K562 (cell line): ENCODE results near the gene NAP1L1. TPM values are rescaled to one million over a fixed set of nuclear protein-coding genes. Genes with fewer than 3 reads are reported as not detected.

ENCODE experiments used
- ATAC-seq: fragments of 200-7000 bp; cut with Tn5 transposase; 3 replicates; pipeline ENCODE4 v1.9.1; 2020; ENCODE audit warnings: moderate library complexity
- BruUV-seq: library from RNA; stranded (reverse); fragments of 400-500 nt; replicated peaks from 2 replicates; lab custom pipeline; 2021; lab: Mats Ljungman, UMichigan
- CTCF ChIA-PET: fragments of 300-600 bp; formaldehyde crosslinking; extraction: SDS; loops from one replicate; lab custom pipeline; 2021; ENCODE audit warnings: low intra/inter-chr PET ratio; lab: Yijun Ruan, JAX
- POLR2A ChIA-PET: fragments of 300-600, 350-650 bp; sonication (Branson Sonifier 250); formaldehyde crosslinking; extraction: SDS; loops from one replicate; lab custom pipeline; 2021; ENCODE audit warnings: antibody characterized with exemption, inconsistent platforms; lab: Yijun Ruan, JAX
- DNase-seq, 4 experiments: peaks; one replicate each; pipeline versions ENCODE4 v3.0.0 to v3.0.0-alpha.2; 2011 to 2018; ENCODE audit warnings: low spot score in 3 of 4, mixed read lengths in 3 of 4; ENCODE audit errors: extremely low read depth in 1 of 4
- FAIRE-seq: peaks from 2 replicates; lab custom pipeline; 2011; peaks lifted over from hg19 to GRCh38; lab: Jason Lieb, UNC
- H2AFZ ChIP-seq: 2 replicates; pipeline ENCODE4 v1.6.0; 2011; ENCODE audit warnings: low read depth, low read length, control low read depth, inconsistent platforms
- H3K27ac ChIP-seq: fragments of 200-600 bp; 3 replicates; pipeline ENCODE4 v1.8.0; 2011; ENCODE audit warnings: low read depth, mild to moderate bottlenecking, control low read depth, inconsistent platforms, low read length, moderate library complexity, mixed read lengths; ENCODE audit errors: extremely low read depth
- H3K27me3 ChIP-seq, 2 experiments: fragments of 300-600 bp in 1 of 2; 2 replicates in 1 of 2; 3 replicates in 1 of 2; pipeline versions ENCODE4 v1.6.0 to v1.8.0; 2011; ENCODE audit warnings: inconsistent platforms in 2 of 2, low read length in 2 of 2, mild to moderate bottlenecking in 1 of 2, mixed read lengths in 1 of 2, moderate library complexity in 1 of 2; ENCODE audit not compliant: control insufficient read depth in 2 of 2, insufficient read depth in 2 of 2
- H3K36me3 ChIP-seq: fragments of 300-600 bp; 3 replicates; pipeline ENCODE4 v1.8.0; 2011; ENCODE audit warnings: mild to moderate bottlenecking, low read length, inconsistent platforms; ENCODE audit not compliant: control insufficient read depth, insufficient read depth
- H3K4me1 ChIP-seq, 2 experiments: fragments of 200-600 bp in 1 of 2; replicated peaks in 1 of 2; 2 replicates in 1 of 2; 3 replicates in 1 of 2; pipeline versions ENCODE4 v1.5.1 to v1.8.0; 2011; ENCODE audit warnings: inconsistent platforms in 2 of 2, low read length in 2 of 2, mild to moderate bottlenecking in 1 of 2, mixed read lengths in 1 of 2, moderate library complexity in 1 of 2; ENCODE audit not compliant: control insufficient read depth in 2 of 2, insufficient read depth in 2 of 2
- H3K4me2 ChIP-seq: 2 replicates; pipeline ENCODE4 v1.6.1; 2011; ENCODE audit warnings: low read length, control low read depth, inconsistent platforms, mixed read lengths; ENCODE audit not compliant: insufficient read depth
- H3K4me3 ChIP-seq: fragments of 200-600 bp; sonication (generic), shearing (Covaris generic); 2 replicates; pipeline ENCODE4 v1.5.1; 2016; ENCODE audit warnings: control low read depth, inconsistent platforms
- H3K79me2 ChIP-seq: fragments of 200-600 bp; 3 replicates; pipeline ENCODE4 v1.8.0; 2011; ENCODE audit warnings: low read length, inconsistent platforms; ENCODE audit not compliant: control insufficient read depth, insufficient read depth
- H3K9ac ChIP-seq, 2 experiments: 2 replicates each; pipeline versions ENCODE4 v1.6.0 to v1.6.1; 2011; ENCODE audit warnings: low read depth in 2 of 2, low read length in 2 of 2, control low read depth in 1 of 2, inconsistent platforms in 1 of 2, mild to moderate bottlenecking in 1 of 2, mixed read lengths in 1 of 2; ENCODE audit not compliant: insufficient read depth in 1 of 2
- H3K9me1 ChIP-seq: one replicate; pipeline ENCODE4 v1.6.0; 2011; ENCODE audit warnings: inconsistent platforms, mild to moderate bottlenecking, low read length, moderate library complexity; ENCODE audit not compliant: control insufficient read depth, insufficient read depth
- H3K9me3 ChIP-seq: replicated peaks from 2 replicates; pipeline ENCODE4 v1.5.1; 2011; ENCODE audit warnings: low read depth, low read length, inconsistent platforms; ENCODE audit not compliant: control insufficient read depth, insufficient read depth
- H4K20me1 ChIP-seq: replicated peaks from 2 replicates; pipeline ENCODE4 v1.6.1; 2011; ENCODE audit warnings: low read length, inconsistent platforms, mixed read lengths; ENCODE audit not compliant: control insufficient read depth, insufficient read depth
- ATF6 ChIP-seq: sonication (generic); formaldehyde crosslinking; IDR thresholded peaks from 2 replicates; pipeline ENCODE4 v1.4.0; 2020; ENCODE audit warnings: mild to moderate bottlenecking, missing genetic modification reagents
- CBFB ChIP-seq: sonication (generic); formaldehyde crosslinking; IDR thresholded peaks from 2 replicates; pipeline ENCODE4 v1.4.0; 2020; ENCODE audit warnings: mild to moderate bottlenecking, missing genetic modification reagents
- CBX8 ChIP-seq: fragments of 200-600 bp; sonication (generic); IDR thresholded peaks from 2 replicates; pipeline ENCODE4 v1.6.1; 2012; ENCODE audit warnings: borderline replicate concordance, mixed run types, low read depth, mild to moderate bottlenecking, moderate library complexity, mixed read lengths, low read length, control low read depth, inconsistent platforms; ENCODE audit not compliant: poor library complexity, severe bottlenecking; ENCODE audit errors: extremely low read depth
- COPS2 ChIP-seq: fragments of 450-650 bp; conservative IDR thresholded peaks from 2 replicates; pipeline ENCODE4 v1.6.1; 2016; ENCODE audit warnings: mild to moderate bottlenecking, moderate library complexity
- ELF1 ChIP-seq: fragments of 200-800 bp; sonication (Bioruptor generic); IDR thresholded peaks from 2 replicates; pipeline ENCODE4 v1.6.1; 2016; ENCODE audit warnings: missing genetic modification characterization, missing compliant biosample characterization
- FOXA1 ChIP-seq: fragments of 450-650 bp; IDR thresholded peaks from 2 replicates; pipeline ENCODE4 v1.6.1; 2016; ENCODE audit warnings: mild to moderate bottlenecking, borderline replicate concordance
- GTF2B ChIP-seq: IDR thresholded peaks from 2 replicates; pipeline ENCODE4 v1.6.1; 2011; ENCODE audit not compliant: insufficient read length; ENCODE audit errors: extremely low read depth
- HMG20B ChIP-seq: fragments of 250-450 bp; sonication (Bioruptor Pico); IDR thresholded peaks from 2 replicates; pipeline ENCODE4 v1.5.0; 2021; ENCODE audit warnings: mild to moderate bottlenecking
- HOXB6 ChIP-seq: fragments of 250-450 bp; sonication (Bioruptor Pico); IDR thresholded peaks from 2 replicates; pipeline ENCODE4 v1.5.1; 2022; ENCODE audit warnings: mild to moderate bottlenecking, borderline replicate concordance
- KAT2B ChIP-seq: IDR thresholded peaks from one replicate; pipeline ENCODE4 v1.6.1; 2012; ENCODE audit warnings: low read depth, mild to moderate bottlenecking, control low read depth, inconsistent platforms, low read length, moderate library complexity
- MTA2 ChIP-seq: fragments of 450-650 bp; IDR thresholded peaks from 2 replicates; pipeline ENCODE4 v1.6.1; 2016; ENCODE audit warnings: low read depth
- NR2C2 ChIP-seq, 2 experiments: fragments of 200-800 bp in 1 of 2; sonication (Bioruptor generic) in 1 of 2; sonication (generic) in 1 of 2; formaldehyde crosslinking in 1 of 2; IDR thresholded peaks; 2 replicates each; pipeline versions ENCODE4 v1.6.1 to v1.8.0; 2016 to 2022; ENCODE audit warnings: mild to moderate bottlenecking in 1 of 2, missing compliant biosample characterization in 1 of 2, missing genetic modification characterization in 1 of 2, missing genetic modification reagents in 1 of 2
- PTRF ChIP-seq: fragments of 450-650 bp; IDR thresholded peaks from 2 replicates; pipeline ENCODE4 v1.6.1; 2016; ENCODE audit warnings: mild to moderate bottlenecking, missing genetic modification characterization, missing compliant biosample characterization
- RUNX1 ChIP-seq: sonication (generic); IDR thresholded peaks from 2 replicates; pipeline ENCODE4 v1.6.1; 2016; ENCODE audit warnings: antibody characterized with exemption, low read depth
- SIN3B ChIP-seq: fragments of 450-650 bp; IDR thresholded peaks from 2 replicates; pipeline ENCODE4 v1.6.1; 2017; ENCODE audit warnings: low read depth, mild to moderate bottlenecking, moderate library complexity
- ZNF398 ChIP-seq: fragments of 250-450 bp; sonication (Bioruptor Pico); IDR thresholded peaks from 2 replicates; pipeline ENCODE4 v1.8.0; 2021; ENCODE audit warnings: moderate library complexity, mild to moderate bottlenecking, inconsistent platforms
- WGBS: fragments of 100-300 bp; shearing (Covaris generic); methylation state at CpG from one replicate; pipeline ENCODE4 v1.1.6; 2016; ENCODE audit warnings: low coverage, mixed read lengths; ENCODE audit not compliant: insufficient coverage; ENCODE audit errors: missing lambda C conversion rate; 5-methylcytosine and 5-hydroxymethylcytosine counted together
- in situ Hi-C: fragments of 300-500 bp; cut with MboI; formaldehyde crosslinking; loops from 4 replicates; pipeline ENCODE4 v1.15.0; 2018; ENCODE audit warnings: inconsistent platforms, mixed read lengths
- intact Hi-C: fragments of 100-400 bp; cut with micrococcal nuclease; formaldehyde crosslinking; loops from 2 replicates; pipeline ENCODE4 v1.14.2; 2022
- polyA plus RNA-seq, 8 experiments: library from polyadenylated mRNA; depleted of rRNA in 4 of 8; stranded (reverse) in 5 of 8; unstranded in 3 of 8; fragments of >200 nt; fragmentation: Nextera tagmentation in 2 of 8; fragmentation: Illumina TruSeq in 1 of 8; extraction: Ambion mirVana in 2 of 8; extraction: Trizol in 1 of 8; gene quantifications; 2 replicates each; pipeline versions ENCODE4 v1.2.1 to v1.2.3, GENCODE V29; 2011 to 2014; ENCODE audit warnings: inconsistent platforms in 1 of 8, missing spikeins in 1 of 8
- total RNA-seq, 7 experiments: library from RNA; depleted of rRNA in 6 of 7; stranded (reverse); fragments of >200 nt in 6 of 7; fragmentation: Illumina TruSeq in 2 of 7; extraction: Trizol in 2 of 7; gene quantifications; 2 replicates each; pipeline versions ENCODE4 v1.2.1 to v1.2.3, GENCODE V29; 2011 to 2021; ENCODE audit warnings: low replicate concordance in 1 of 7

Gene NAP1L1
- total and polyA plus RNA-seq, 9 of the 15 experiments (the other 6 are each of a cell fraction or from before 2014, with no cell fraction given), result 287 to 747 (median 450) TPM

- no peaks in the 10 kb centered on the region for H4K20me1 ChIP-seq
- H3K4me2 ChIP-seq, result no peak overlapping the region
- H3K9me1 ChIP-seq, result no peaks in the 10 kb centered on the region
- H2AFZ ChIP-seq, result no peak overlapping the region
- no peak for DNase-seq
- no peaks in the 10 kb centered on the region for H3K9me3 ChIP-seq
- BruUV-seq, result no TSS peak
- no peak overlapping the region for H3K9ac ChIP-seq
- in situ Hi-C loops, result no loop called here
- no peaks in the 10 kb centered on the region for H3K79me2 ChIP-seq
- ChIA-PET POLR2A (interaction anchor here (0.6 to 1.5 kb wide), 2 partner anchors 16 to 31 kb away, joined by 3 read pairs; no protein-coding TSS in a partner anchor), CTCF (no interaction called here)
- WGBS, result 26% methylated on average over 4 of the region's 4 CpGs
- no peak overlapping the region for H3K4me3 ChIP-seq
- no peaks in the 10 kb centered on the region for H3K4me1 ChIP-seq
- intact Hi-C loops, result no loop called here
- H3K27ac ChIP-seq, result no peak overlapping the region
- no peak for FAIRE-seq
- ATAC-seq, result no peak
- no peaks in the 10 kb centered on the region for H3K36me3 ChIP-seq
- no peaks in the 10 kb centered on the region for H3K27me3 ChIP-seq
- TF ChIP-seq CBX8, result no peak
- no peak for TF ChIP-seq HOXB6 (CRISPR knock-in tag)
- no peak for TF ChIP-seq PTRF (tag)
- no peak for TF ChIP-seq ZNF398 (CRISPR knock-in tag)
- TF ChIP-seq FOXA1, result no peak
- no peak for TF ChIP-seq SIN3B
- no peak for TF ChIP-seq MTA2
- TF ChIP-seq CBFB (CRISPR knock-in tag), result no peak
- TF ChIP-seq ELF1 (tag), result no peak
- no peak for TF ChIP-seq HMG20B (CRISPR knock-in tag)
- TF ChIP-seq KAT2B, result no peak
- TF ChIP-seq GTF2B, result no peak
- TF ChIP-seq COPS2, result no peak
- no peak for TF ChIP-seq RUNX1
- no peak for TF ChIP-seq NR2C2 (CRISPR knock-in tag; IDR thresholded peaks at IDR 0.05)
- no peak for TF ChIP-seq NR2C2 (tag; IDR thresholded peaks at IDR 0.05)
- TF ChIP-seq ATF6 (CRISPR knock-in tag), result no peak
These were observed 94.1 kb downstream of the NAP1L1 start for GRCh38 chr12:75990189-75990912.
